C4-2B (cell line): ENCODE results near the gene CLNK.

Source experiments
- ZFX ChIP-seq: fragments of 450-650 bp; IDR thresholded peaks from 2 replicates; pipeline ENCODE4 v1.6.1; 2017
- TF ChIP-seq, protein P1 (sequence below): fragments of 450-650 bp; conservative IDR thresholded peaks from 2 replicates; pipeline ENCODE4 v1.5.1; 2017; ENCODE audit warnings: mild to moderate bottlenecking

DNA sequence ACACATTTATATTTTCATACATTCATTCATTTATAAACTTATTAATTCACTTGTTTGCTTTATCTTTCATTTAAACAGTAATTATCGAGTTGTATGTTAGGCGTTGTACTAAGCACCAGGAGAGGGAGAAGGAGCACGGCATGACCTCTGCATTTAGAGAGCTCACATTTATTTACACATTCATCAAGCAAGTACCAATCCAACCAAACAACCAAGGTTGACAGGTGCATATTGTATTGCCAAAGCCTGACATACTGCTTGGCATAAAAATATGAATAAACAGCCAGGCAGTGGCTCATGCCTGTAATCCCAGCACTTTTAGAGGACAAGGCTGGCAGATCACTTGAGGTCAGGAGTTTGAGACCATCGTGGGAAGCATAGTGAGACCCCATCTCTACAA is 37.0 kb upstream of the CLNK start:
- TF ChIP-seq, protein P1, sequence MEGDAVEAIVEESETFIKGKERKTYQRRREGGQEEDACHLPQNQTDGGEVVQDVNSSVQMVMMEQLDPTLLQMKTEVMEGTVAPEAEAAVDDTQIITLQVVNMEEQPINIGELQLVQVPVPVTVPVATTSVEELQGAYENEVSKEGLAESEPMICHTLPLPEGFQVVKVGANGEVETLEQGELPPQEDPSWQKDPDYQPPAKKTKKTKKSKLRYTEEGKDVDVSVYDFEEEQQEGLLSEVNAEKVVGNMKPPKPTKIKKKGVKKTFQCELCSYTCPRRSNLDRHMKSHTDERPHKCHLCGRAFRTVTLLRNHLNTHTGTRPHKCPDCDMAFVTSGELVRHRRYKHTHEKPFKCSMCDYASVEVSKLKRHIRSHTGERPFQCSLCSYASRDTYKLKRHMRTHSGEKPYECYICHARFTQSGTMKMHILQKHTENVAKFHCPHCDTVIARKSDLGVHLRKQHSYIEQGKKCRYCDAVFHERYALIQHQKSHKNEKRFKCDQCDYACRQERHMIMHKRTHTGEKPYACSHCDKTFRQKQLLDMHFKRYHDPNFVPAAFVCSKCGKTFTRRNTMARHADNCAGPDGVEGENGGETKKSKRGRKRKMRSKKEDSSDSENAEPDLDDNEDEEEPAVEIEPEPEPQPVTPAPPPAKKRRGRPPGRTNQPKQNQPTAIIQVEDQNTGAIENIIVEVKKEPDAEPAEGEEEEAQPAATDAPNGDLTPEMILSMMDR, result no peak
- no peak for TF ChIP-seq ZFX
